ENCODE results near the gene IKBKG. TPM values are rescaled to one million over a fixed set of nuclear protein-coding genes. Genes with fewer than 3 reads are reported as not detected.

IKBKG gene
- total RNA-seq, 2 donors from 2014 or later = 9.9 to 11.9 TPM

DNA sequence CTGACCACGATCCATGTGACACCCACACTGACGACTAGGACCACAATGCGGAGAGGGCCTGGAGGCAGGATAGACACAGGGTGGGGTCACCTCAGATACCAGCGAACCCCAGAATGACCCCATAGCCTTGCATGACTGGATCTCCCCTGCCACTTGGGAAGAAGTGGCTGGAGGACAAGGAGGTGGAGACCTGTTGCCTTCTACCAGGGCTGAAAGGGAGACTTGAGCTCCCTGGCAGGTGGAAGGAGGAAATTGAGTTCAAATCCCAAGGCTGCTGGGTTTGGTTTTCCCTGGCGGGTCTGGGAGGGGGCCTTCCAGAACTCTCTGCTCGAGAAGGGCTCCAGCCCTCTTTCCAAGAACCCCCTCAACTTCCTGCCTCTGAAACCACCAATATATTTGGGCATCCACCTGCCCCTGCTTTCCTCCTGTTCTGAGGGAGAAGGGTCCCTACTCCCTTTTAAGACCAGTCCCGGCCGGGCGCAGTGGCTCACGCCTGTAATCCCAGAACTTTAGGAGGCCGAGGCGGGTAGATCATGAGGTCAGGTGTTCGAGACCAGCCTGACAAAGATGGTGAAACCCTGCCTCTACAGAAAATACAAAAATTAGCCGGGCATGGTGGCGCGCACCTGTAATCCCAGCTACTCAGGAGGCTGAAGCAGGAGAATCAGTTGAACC is 34.4 kb upstream of the IKBKG start:
- 88 to 100% methylated on average over 8 to 14 of the region's 16 CpGs for WGBS, 2 donors

DNA sequence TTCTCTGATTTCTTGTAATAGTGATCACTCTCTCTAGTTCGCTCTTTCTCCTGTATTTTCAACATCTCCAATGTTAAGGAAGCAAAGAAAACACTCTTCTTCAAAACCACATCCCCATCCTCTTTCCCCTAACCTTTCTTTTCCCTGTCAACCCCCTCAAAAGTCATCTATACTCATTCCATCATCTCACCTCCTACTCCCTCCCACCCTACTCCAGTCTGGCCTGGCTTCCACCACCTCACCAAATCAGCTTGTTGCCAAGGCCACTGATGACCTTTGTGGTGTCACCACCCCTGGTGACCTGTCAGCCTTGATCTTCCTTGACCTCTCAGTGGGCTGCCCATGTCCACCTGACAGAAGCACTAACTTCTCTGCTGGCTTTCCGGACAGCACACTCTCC is 33.7 kb upstream of the IKBKG start:
- ATAC-seq (no peak), DNase-seq (no peak)
- TF ChIP-seq, protein P1, sequence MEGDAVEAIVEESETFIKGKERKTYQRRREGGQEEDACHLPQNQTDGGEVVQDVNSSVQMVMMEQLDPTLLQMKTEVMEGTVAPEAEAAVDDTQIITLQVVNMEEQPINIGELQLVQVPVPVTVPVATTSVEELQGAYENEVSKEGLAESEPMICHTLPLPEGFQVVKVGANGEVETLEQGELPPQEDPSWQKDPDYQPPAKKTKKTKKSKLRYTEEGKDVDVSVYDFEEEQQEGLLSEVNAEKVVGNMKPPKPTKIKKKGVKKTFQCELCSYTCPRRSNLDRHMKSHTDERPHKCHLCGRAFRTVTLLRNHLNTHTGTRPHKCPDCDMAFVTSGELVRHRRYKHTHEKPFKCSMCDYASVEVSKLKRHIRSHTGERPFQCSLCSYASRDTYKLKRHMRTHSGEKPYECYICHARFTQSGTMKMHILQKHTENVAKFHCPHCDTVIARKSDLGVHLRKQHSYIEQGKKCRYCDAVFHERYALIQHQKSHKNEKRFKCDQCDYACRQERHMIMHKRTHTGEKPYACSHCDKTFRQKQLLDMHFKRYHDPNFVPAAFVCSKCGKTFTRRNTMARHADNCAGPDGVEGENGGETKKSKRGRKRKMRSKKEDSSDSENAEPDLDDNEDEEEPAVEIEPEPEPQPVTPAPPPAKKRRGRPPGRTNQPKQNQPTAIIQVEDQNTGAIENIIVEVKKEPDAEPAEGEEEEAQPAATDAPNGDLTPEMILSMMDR (IDR thresholded peaks at IDR 0.05) = no peak
- no peak for TF ChIP-seq POLR2A (IDR thresholded peaks at IDR 0.05)
- no peaks in the 10 kb centered on the region for H3K36me3 ChIP-seq (replicated peaks in 1 of 2; ENCODE audit: insufficient read depth in 1 of 2, low read depth in 2 of 2)
- H3K4me1 ChIP-seq = peaks cover 33% of the 10 kb centered on the region
- no peaks in the 10 kb centered on the region for H3K27me3 ChIP-seq
- WGBS, 2 donors = 82 to 100% methylated on average over 2 of the region's 2 CpGs
- intact Hi-C loops (cut with DNase I) = no loop called here
- H3K27ac ChIP-seq = no peak overlapping the region
- no peak overlapping the region for H3K4me3 ChIP-seq
- H3K9me3 ChIP-seq = no peaks in the 10 kb centered on the region

More for the DNA sequence above, 34.4 kb upstream of the IKBKG start:
- Histone ChIP-seq H3K4me3 (no peak overlapping the region), H3K27me3 (no peaks in the 10 kb centered on the region), H3K36me3 (replicated peaks in 1 of 2; ENCODE audit: insufficient read depth in 1 of 2, low read depth in 2 of 2) (no peaks in the 10 kb centered on the region), H3K27ac (no peak overlapping the region), H3K4me1 (peaks cover 31% of the 10 kb centered on the region), H3K9me3 (no peaks in the 10 kb centered on the region)
- no peak for TF ChIP-seq POLR2A (IDR thresholded peaks at IDR 0.05)
- TF ChIP-seq, protein P1 (IDR thresholded peaks at IDR 0.05) = no peak
- DNase-seq (no peak), ATAC-seq (no peak)
- intact Hi-C loops (cut with DNase I) = no loop called here

DNA sequence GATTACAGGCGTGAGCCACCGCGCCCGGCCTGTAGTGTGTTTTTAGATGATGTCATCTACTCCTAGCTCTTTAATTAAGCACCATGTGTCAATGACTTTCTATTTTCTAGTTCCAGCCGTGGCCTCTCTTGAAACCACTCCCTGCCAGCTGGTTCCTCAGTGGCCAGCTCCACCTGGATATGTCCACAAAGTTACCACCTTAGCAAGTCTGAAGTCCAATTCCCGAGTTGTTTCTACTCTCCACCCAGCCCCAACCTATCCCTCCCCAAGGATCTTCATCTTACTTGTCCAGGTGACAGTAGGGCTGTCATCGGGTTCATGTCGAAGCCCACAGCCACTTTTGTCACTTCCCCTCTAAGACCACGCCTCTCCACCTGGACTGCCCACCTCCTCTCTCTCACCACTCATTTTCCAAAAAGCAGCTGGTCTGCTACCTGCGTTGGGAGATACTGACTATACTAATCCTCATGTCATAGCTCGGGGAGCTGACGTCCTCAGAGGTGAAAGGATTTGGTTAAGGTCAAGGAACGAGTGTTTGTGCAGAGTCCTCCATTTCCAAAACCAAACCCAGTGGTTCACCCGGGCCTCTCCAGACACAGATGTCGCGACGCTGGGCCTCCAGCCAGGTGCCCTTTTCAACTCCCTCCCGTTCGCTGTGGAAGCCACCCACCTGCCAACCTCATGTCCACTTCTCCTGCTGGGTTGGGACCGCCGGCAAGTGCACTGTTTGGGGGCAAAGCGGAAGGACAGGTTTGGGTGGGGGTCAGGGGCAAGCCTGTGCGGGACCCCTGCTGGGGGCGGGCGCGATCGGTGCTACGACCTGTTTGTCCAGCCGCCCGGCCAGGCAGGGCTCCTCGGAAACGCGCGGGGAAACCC is 32.1 kb upstream of the IKBKG start:
- Histone ChIP-seq H3K4me1 (peaks cover 33% of the 10 kb centered on the region), H3K36me3 (replicated peaks in 1 of 2; ENCODE audit: insufficient read depth in 1 of 2, low read depth in 2 of 2) (no peaks in the 10 kb centered on the region), H3K4me3 (peak overlapping the region; percentile 30 to 70), H3K27me3 (no peaks in the 10 kb centered on the region), H3K27ac (peak overlapping the region; percentile 74 to 94 (median 94)), H3K9me3 (no peaks in the 10 kb centered on the region)
- intact Hi-C loops (cut with DNase I) = no loop called here
- WGBS, 2 donors = 23 to 24% methylated on average over 12 to 15 of the region's 34 CpGs
- TF ChIP-seq, protein P1 (IDR thresholded peaks at IDR 0.05) = no peak
- TF ChIP-seq POLR2A (IDR thresholded peaks at IDR 0.05) = peak in 1 of 3 donors; percentile 40
- DNase-seq (peak; percentile 48 to 62 (median 58)), ATAC-seq (peak; percentile 12)

DNA sequence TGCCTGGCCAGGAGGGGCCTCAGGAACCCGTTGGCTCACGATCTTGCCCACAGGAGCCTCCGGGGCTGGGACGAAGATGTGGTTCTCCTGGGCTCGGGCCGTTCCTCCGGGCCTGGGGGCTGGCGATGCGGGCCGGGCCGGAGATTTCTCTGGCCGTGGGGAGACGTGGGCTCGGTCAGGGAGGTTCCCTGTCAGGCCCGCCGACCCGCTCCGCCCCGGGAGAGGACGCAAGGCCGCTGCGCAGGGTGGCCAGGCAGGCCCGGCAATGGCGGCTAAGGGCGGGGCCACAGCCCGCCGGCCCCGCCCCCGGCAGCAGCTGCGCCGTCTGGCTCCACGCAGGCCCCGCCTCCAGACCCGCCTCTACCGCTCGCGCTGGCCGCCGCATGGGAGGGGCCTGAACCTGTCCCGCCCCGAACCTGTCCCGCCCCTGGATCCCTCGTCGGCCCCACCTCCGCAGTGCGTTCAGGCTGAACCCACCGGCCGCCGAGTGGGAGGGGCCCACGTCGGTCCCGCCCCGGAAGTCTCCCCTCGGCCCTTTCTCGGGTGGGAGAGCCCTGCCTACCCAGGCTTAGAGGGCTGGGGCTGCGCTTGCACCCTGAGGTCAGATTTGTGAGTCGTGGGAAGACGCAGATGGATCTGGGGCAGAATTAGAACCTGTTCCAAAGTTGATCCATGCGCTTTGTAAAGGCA is 31.3 kb upstream of the IKBKG start, which contains the start of gene FAM3A:
Gene FAM3A, minus strand, starts transcription at position 267 of the 690 bp plus-strand sequence. CDS start 460 bp downstream, outside the sequence.
- DNase-seq (peak; percentile 94 to 95 (median 94)), ATAC-seq (peak; percentile 94)
- Histone ChIP-seq H3K4me1 (peaks cover 33% of the 10 kb centered on the region), H3K27me3 (no peaks in the 10 kb centered on the region), H3K27ac (peak within 1 kb of the TSS; percentile 74 to 94 (median 94)), H3K9me3 (no peaks in the 10 kb centered on the region), H3K4me3 (peak within 1 kb of the TSS; percentile 30 to 70), H3K36me3 (replicated peaks in 1 of 2; ENCODE audit: insufficient read depth in 1 of 2, low read depth in 2 of 2) (no peaks in the 10 kb centered on the region)
- TF ChIP-seq POLR2A (IDR thresholded peaks at IDR 0.05) = peak; percentile 70 to 91 (median 88)
- TF ChIP-seq, protein P1 (IDR thresholded peaks at IDR 0.05) = no peak
- intact Hi-C loops (cut with DNase I) = no loop called here
- WGBS, 2 donors = 1% methylated on average over 39 of the region's 59 CpGs; no CpG with 5 or more reads in 1 of the 2 donors

Data from body of pancreas (tissue), 4 donors.